ENCODE data around the gene TYROBP. TPM values are rescaled to one million over a fixed set of nuclear protein-coding genes. Genes with fewer than 3 reads are reported as not detected.

The TYROBP gene
- total RNA-seq, 1 donor from 2014 or later: not detected

GRCh38 chr19:35889370-35890112 lies 18.6 kb downstream of the TYROBP start:
- ATAC-seq (ENCODE audit: low read depth): no peak
- intact Hi-C loops (cut with micrococcal nuclease): no loop called here
- TF ChIP-seq, protein P1, sequence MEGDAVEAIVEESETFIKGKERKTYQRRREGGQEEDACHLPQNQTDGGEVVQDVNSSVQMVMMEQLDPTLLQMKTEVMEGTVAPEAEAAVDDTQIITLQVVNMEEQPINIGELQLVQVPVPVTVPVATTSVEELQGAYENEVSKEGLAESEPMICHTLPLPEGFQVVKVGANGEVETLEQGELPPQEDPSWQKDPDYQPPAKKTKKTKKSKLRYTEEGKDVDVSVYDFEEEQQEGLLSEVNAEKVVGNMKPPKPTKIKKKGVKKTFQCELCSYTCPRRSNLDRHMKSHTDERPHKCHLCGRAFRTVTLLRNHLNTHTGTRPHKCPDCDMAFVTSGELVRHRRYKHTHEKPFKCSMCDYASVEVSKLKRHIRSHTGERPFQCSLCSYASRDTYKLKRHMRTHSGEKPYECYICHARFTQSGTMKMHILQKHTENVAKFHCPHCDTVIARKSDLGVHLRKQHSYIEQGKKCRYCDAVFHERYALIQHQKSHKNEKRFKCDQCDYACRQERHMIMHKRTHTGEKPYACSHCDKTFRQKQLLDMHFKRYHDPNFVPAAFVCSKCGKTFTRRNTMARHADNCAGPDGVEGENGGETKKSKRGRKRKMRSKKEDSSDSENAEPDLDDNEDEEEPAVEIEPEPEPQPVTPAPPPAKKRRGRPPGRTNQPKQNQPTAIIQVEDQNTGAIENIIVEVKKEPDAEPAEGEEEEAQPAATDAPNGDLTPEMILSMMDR (IDR thresholded peaks at IDR 0.05): no peak
- Mint-ChIP-seq H3K27ac (peak overlapping the region; percentile 61), H3K9me3 (no peaks in the 10 kb centered on the region), H3K4me3 (no peak overlapping the region), H3K27me3 (no peaks in the 10 kb centered on the region), H3K4me1 (peaks cover 15% of the 10 kb centered on the region), H3K36me3 (ENCODE audit: low read depth) (peaks cover 84% of the 10 kb centered on the region)
- ChIA-PET POLR2A (no interaction called here), CTCF (no interaction called here)
- no peak for DNase-seq

- intact Hi-C loops (cut with micrococcal nuclease): no loop called here
- TF ChIP-seq, protein P1 (IDR thresholded peaks at IDR 0.05): no peak
- peaks cover 73% of the 10 kb centered on the region for H3K36me3 Mint-ChIP-seq (ENCODE audit: low read depth)
- ChIA-PET CTCF (no interaction called here), POLR2A (no interaction called here)
- H3K27ac Mint-ChIP-seq: no peak overlapping the region
- no peak overlapping the region for H3K4me3 Mint-ChIP-seq
- H3K4me1 Mint-ChIP-seq: peaks cover 16% of the 10 kb centered on the region
- no peak for DNase-seq
- H3K9me3 Mint-ChIP-seq: no peaks in the 10 kb centered on the region
- no peaks in the 10 kb centered on the region for H3K27me3 Mint-ChIP-seq
- ATAC-seq (ENCODE audit: low read depth): no peak
Observed at GRCh38 chr19:35888398-35888797, 19.7 kb downstream of the TYROBP start.

DNA sequence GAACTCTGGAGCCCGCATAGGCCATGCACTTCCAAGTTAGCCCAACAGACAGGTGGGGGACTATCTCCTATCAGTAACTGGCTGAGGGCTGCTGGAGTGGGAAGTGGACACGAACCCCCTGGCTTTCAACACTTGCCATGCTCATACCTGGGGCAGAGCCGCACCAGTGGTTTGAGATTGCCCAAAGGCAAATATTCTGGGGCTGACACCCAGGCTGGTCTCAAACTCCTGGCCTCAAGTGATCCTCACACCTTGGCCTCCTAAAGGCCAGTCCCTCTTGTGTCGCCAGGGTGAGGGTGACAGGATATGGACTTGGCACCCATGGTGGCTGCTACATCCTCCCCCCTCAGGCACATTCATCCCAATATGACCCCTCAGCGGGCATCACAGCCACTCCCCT lies 20.9 kb downstream of the TYROBP start:
- intact Hi-C loops (cut with micrococcal nuclease): no loop called here
- H3K9me3 Mint-ChIP-seq: no peaks in the 10 kb centered on the region
- peaks cover 62% of the 10 kb centered on the region for H3K36me3 Mint-ChIP-seq (ENCODE audit: low read depth)
- CTCF ChIA-PET: no interaction called here
- H3K4me3 Mint-ChIP-seq: no peak overlapping the region
- DNase-seq: no peak
- H3K4me1 Mint-ChIP-seq: peaks cover 13% of the 10 kb centered on the region
- no peak overlapping the region for H3K27ac Mint-ChIP-seq
- POLR2A ChIA-PET: interaction anchor here (1.4 to 6.6 kb wide), 2 partner anchors 11 to 44 kb away, joined by 4 to 60 read pairs; no protein-coding TSS in a partner anchor
- ATAC-seq (ENCODE audit: low read depth): no peak
- H3K27me3 Mint-ChIP-seq: no peaks in the 10 kb centered on the region
- TF ChIP-seq, protein P1 (IDR thresholded peaks at IDR 0.05): no peak

- TF ChIP-seq, protein P1 (IDR thresholded peaks at IDR 0.05): no peak
- intact Hi-C loops (cut with micrococcal nuclease): no loop called here
- ChIA-PET CTCF (no interaction called here), POLR2A (interaction anchor here (1.2 to 6.6 kb wide), 3 partner anchors 9 to 45 kb away, joined by 4 to 60 read pairs (median 6); no protein-coding TSS in a partner anchor)
- H3K9me3 Mint-ChIP-seq: no peaks in the 10 kb centered on the region
- no peak overlapping the region for H3K4me3 Mint-ChIP-seq
- H3K36me3 Mint-ChIP-seq (ENCODE audit: low read depth): peaks cover 52% of the 10 kb centered on the region
- no peaks in the 10 kb centered on the region for H3K27me3 Mint-ChIP-seq
- DNase-seq (no peak), ATAC-seq (ENCODE audit: low read depth) (no peak)
- H3K4me1 Mint-ChIP-seq: peaks cover 11% of the 10 kb centered on the region
- H3K27ac Mint-ChIP-seq: no peak overlapping the region
Observed at GRCh38 chr19:35885904-35886303, 22.2 kb downstream of the TYROBP start.

DNA sequence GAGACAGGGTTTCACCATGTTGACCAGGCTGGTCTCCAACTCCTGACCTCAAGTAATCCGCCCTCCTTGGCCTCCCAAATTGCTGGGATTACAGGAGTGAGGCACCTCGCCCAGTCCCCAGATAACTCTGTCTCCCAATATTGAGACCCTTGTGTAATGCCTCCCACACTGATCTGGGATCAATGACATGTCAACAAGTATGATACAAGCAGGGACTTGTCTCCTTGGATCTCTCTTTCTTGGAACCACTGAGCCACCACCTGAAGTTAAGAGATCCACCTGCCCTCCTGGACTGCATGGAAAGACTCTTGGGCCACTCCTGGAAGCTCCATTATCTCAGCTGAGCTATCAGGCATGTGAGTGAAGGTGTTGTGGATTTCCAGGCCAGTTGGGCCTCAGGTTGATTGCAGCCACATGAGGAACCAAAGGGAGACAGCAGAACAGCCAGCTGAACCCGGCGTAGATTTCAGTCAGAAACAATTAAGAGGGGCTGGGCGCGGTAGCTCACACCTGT lies 22.8 kb downstream of the TYROBP start:
- Mint-ChIP-seq H3K4me3 (no peak overlapping the region), H3K27ac (peak overlapping the region; percentile 61), H3K36me3 (ENCODE audit: low read depth) (peaks cover 47% of the 10 kb centered on the region), H3K9me3 (no peaks in the 10 kb centered on the region), H3K27me3 (peaks cover under 1% of the 10 kb centered on the region), H3K4me1 (peaks cover 10% of the 10 kb centered on the region)
- ATAC-seq (ENCODE audit: low read depth): no peak
- intact Hi-C loops (cut with micrococcal nuclease): no loop called here
- TF ChIP-seq, protein P1 (IDR thresholded peaks at IDR 0.05): no peak
- ChIA-PET CTCF (no interaction called here), POLR2A (interaction anchor here (1.0 to 6.6 kb wide), 3 partner anchors 9 to 46 kb away, joined by 4 to 60 read pairs (median 6); no protein-coding TSS in a partner anchor)
- DNase-seq: no peak
